GM12878 (cell line): Measurements from ENCODE around the gene ZCCHC2. TPM values are rescaled to one million over a fixed set of nuclear protein-coding genes. Genes with fewer than 3 reads are reported as not detected.

Source experiments
- ATAC-seq: fragments of 200-7000 bp; cut with Tn5 transposase; 3 replicates; pipeline ENCODE4 v1.9.1; 2020; ENCODE audit warnings: mild to moderate bottlenecking, moderate library complexity
- BruUV-seq: library from RNA; stranded (reverse); fragments of 400-500 nt; replicated peaks from 2 replicates; lab custom pipeline; 2021; lab: Mats Ljungman, UMichigan
- CTCF ChIA-PET: fragments of 300-600 bp; sonication (Branson Sonifier 250); formaldehyde crosslinking; extraction: SDS; loops from one replicate; lab custom pipeline; 2021; ENCODE audit warnings: inconsistent platforms; lab: Yijun Ruan, JAX
- POLR2A ChIA-PET: fragments of 350-600 bp; formaldehyde crosslinking; extraction: SDS; loops from one replicate; lab custom pipeline; 2021; ENCODE audit warnings: inconsistent platforms; lab: Charles Lee
- RAD21 ChIA-PET: fragments of 300-600 bp; sonication (Branson Sonifier 250); formaldehyde crosslinking; loops from one replicate; lab custom pipeline; 2023; ENCODE audit warnings: antibody characterized with exemption; ENCODE audit not compliant: unreplicated experiment; lab: Charles Lee
- SMC1A ChIA-PET: fragments of 300-600 bp; sonication (Branson Sonifier 250); formaldehyde crosslinking; loops from one replicate; lab custom pipeline; 2023; ENCODE audit not compliant: unreplicated experiment, uncharacterized antibody; lab: Charles Lee
- DNase-seq: peaks from one replicate; pipeline ENCODE4 v3.0.0-alpha.2; 2011; ENCODE audit warnings: low read depth, low spot score
- FAIRE-seq: peaks from 3 replicates; lab custom pipeline; 2011; peaks lifted over from hg19 to GRCh38; lab: Jason Lieb, UNC
- H2AFZ ChIP-seq: 2 replicates; pipeline ENCODE4 v1.6.0; 2011; ENCODE audit warnings: low read depth, low read length, control low read depth; ENCODE audit not compliant: control insufficient read depth
- H3K27ac ChIP-seq: 2 replicates; pipeline ENCODE4 v1.5.1; 2011; ENCODE audit warnings: control low read depth; ENCODE audit not compliant: control insufficient read depth, insufficient read depth
- H3K27me3 ChIP-seq, 2 experiments: replicated peaks in 1 of 2; 2 replicates each; pipeline versions ENCODE4 v1.6.0 to v1.6.1; 2011; ENCODE audit warnings: low read length in 1 of 2; ENCODE audit not compliant: control insufficient read depth in 2 of 2, insufficient read depth in 2 of 2
- H3K36me3 ChIP-seq, 2 experiments: 2 replicates each; pipeline ENCODE4 v1.5.1; 2011; ENCODE audit warnings: low read length in 1 of 2; ENCODE audit not compliant: control insufficient read depth in 2 of 2, insufficient read depth in 2 of 2
- H3K4me1 ChIP-seq: 2 replicates; pipeline ENCODE4 v1.6.1; 2011; ENCODE audit warnings: mild to moderate bottlenecking, low read length, moderate library complexity, mixed read lengths; ENCODE audit not compliant: control insufficient read depth, insufficient read depth
- H3K4me2 ChIP-seq: 2 replicates; pipeline ENCODE4 v1.6.0; 2011; ENCODE audit warnings: control low read depth; ENCODE audit not compliant: control insufficient read depth, insufficient read depth
- H3K4me3 ChIP-seq: fragments of 200-600 bp; sonication (generic); 2 replicates; pipeline ENCODE4 v1.5.1; 2016
- H3K79me2 ChIP-seq: 2 replicates; pipeline ENCODE4 v1.6.0; 2011; ENCODE audit warnings: low read length; ENCODE audit not compliant: control insufficient read depth, insufficient read depth
- H3K9ac ChIP-seq: 2 replicates; pipeline ENCODE4 v1.8.0; 2011; ENCODE audit warnings: low read length, control low read depth, mixed read lengths; ENCODE audit not compliant: control insufficient read depth, insufficient read depth
- H3K9me3 ChIP-seq: replicated peaks from 3 replicates; pipeline ENCODE4 v1.5.1; 2011; ENCODE audit warnings: mild to moderate bottlenecking, low read length; ENCODE audit not compliant: control insufficient read depth, insufficient read depth
- H4K20me1 ChIP-seq: 2 replicates; pipeline ENCODE4 v1.6.0; 2011; ENCODE audit not compliant: control insufficient read depth, insufficient read depth
- CHD4 ChIP-seq: fragments of 200-600 bp; sonication (generic); IDR thresholded peaks from 2 replicates; pipeline ENCODE4 v1.6.1; 2016; ENCODE audit warnings: mild to moderate bottlenecking
- CTCF ChIP-seq, 3 experiments: IDR thresholded peaks in 2 of 3; conservative IDR thresholded peaks in 1 of 3; 2 replicates each; pipeline ENCODE4 v1.5.1; 2011; ENCODE audit warnings: low read depth in 3 of 3, low read length in 3 of 3, mild to moderate bottlenecking in 3 of 3, control low read depth in 2 of 3, moderate library complexity in 2 of 3, inconsistent platforms in 1 of 3, mixed read lengths in 1 of 3; ENCODE audit not compliant: control insufficient read depth in 2 of 3, insufficient read depth in 1 of 3; ENCODE audit errors: extremely low read depth in 1 of 3
- JUNB ChIP-seq: IDR thresholded peaks from 2 replicates; pipeline ENCODE4 v1.6.1; 2016; ENCODE audit warnings: antibody characterized with exemption, mild to moderate bottlenecking
- MYB ChIP-seq: fragments of 150-350 bp; IDR thresholded peaks from 2 replicates; pipeline ENCODE4 v1.6.1; 2014; ENCODE audit warnings: mild to moderate bottlenecking, low read depth, low read length, borderline replicate concordance
- RELA ChIP-seq: fragments of 450-650 bp; IDR thresholded peaks from 2 replicates; pipeline ENCODE4 v1.8.0; 2014; ENCODE audit warnings: borderline replicate concordance; ENCODE audit not compliant: partially characterized antibody
- SIN3A ChIP-seq: IDR thresholded peaks from 2 replicates; pipeline ENCODE4 v1.6.1; 2012; ENCODE audit warnings: low read depth, low read length, improper control_type of control experiment
- SPI1 ChIP-seq: IDR thresholded peaks from 2 replicates; pipeline ENCODE4 v1.6.1; 2011; ENCODE audit warnings: low read depth, mild to moderate bottlenecking, low read length, moderate library complexity, borderline replicate concordance; ENCODE audit not compliant: insufficient read depth
- SRF ChIP-seq, 2 experiments: IDR thresholded peaks; 2 replicates each; pipeline ENCODE4 v1.6.1; 2011; ENCODE audit warnings: low read depth in 2 of 2, low read length in 2 of 2, mild to moderate bottlenecking in 1 of 2, moderate library complexity in 1 of 2
- TAF1 ChIP-seq: IDR thresholded peaks from 2 replicates; pipeline ENCODE4 v1.6.1; 2011; ENCODE audit warnings: mild to moderate bottlenecking, low read depth, low read length, borderline replicate concordance
- TARDBP ChIP-seq: IDR thresholded peaks from 2 replicates; pipeline ENCODE4 v1.6.1; 2016; ENCODE audit warnings: borderline replicate concordance
- ZBTB40 ChIP-seq: fragments of 450-650 bp; IDR thresholded peaks from 2 replicates; pipeline ENCODE4 v1.6.1; 2016; ENCODE audit warnings: mild to moderate bottlenecking, moderate library complexity, borderline replicate concordance
- WGBS: methylation state at CpG from one replicate; pipeline ENCODE4 v1.1.6; 2016; ENCODE audit warnings: low lambda C conversion rate; ENCODE audit not compliant: insufficient replicate concordance, insufficient coverage; ENCODE audit errors: missing lambda C conversion rate; 5-methylcytosine and 5-hydroxymethylcytosine counted together
- in situ Hi-C: fragments of 300-500 bp; cut with MboI; formaldehyde crosslinking; loops from 9 replicates; pipeline ENCODE4 v1.14.3; 2018; ENCODE audit warnings: mixed read lengths
- intact Hi-C: fragments of 100-400 bp; cut with micrococcal nuclease; formaldehyde crosslinking; loops from one replicate; pipeline ENCODE4 v1.14.2; 2022; ENCODE audit not compliant: unreplicated experiment
- polyA plus RNA-seq, 11 experiments: library from polyadenylated mRNA; depleted of rRNA in 4 of 11; unstranded in 6 of 11; stranded (reverse) in 5 of 11; fragments of >200 nt; fragmentation: Nextera tagmentation in 4 of 11; fragmentation: Illumina TruSeq in 1 of 11; extraction: Ambion mirVana in 4 of 11; extraction: Trizol in 1 of 11; gene quantifications; 1 replicate in 1 of 11; 2 replicates in 10 of 11; pipeline versions ENCODE4 v1.2.1 to v1.2.3, GENCODE V29; 2011 to 2016; ENCODE audit warnings: inconsistent platforms in 2 of 11, missing spikeins in 2 of 11, low read depth in 1 of 11
- total RNA-seq, 4 experiments: library from RNA; depleted of rRNA in 3 of 4; stranded (reverse); fragments of >200 nt in 3 of 4; fragmentation: Illumina TruSeq in 1 of 4; extraction: Trizol in 1 of 4; gene quantifications; 2 replicates each; pipeline versions ENCODE4 v1.2.1 to v1.2.3, GENCODE V29; 2013 to 2021
- TF ChIP-seq, protein P1 (sequence below): IDR thresholded peaks from 2 replicates; pipeline ENCODE4 v1.6.1; 2012; ENCODE audit warnings: low read depth, low read length, improper control_type of control experiment
- TF ChIP-seq, protein P2 (sequence below): fragments of 450-650 bp; IDR thresholded peaks from 2 replicates; pipeline ENCODE4 v1.6.1; 2017; ENCODE audit warnings: antibody characterized with exemption, mild to moderate bottlenecking, moderate library complexity

ZCCHC2 gene
- total and polyA plus RNA-seq, 10 of the 15 experiments (the other 5 are each of a cell fraction or from before 2014, with no cell fraction given) = 1.7 to 17.4 (median 8.6) TPM

GRCh38 chr18:62617793-62618591 lies 95.2 kb downstream of the ZCCHC2 start:
- H2AFZ ChIP-seq = no peak overlapping the region
- H3K9ac ChIP-seq = no peak overlapping the region
- BruUV-seq = no TSS peak
- ChIA-PET RAD21 (no interaction called here), POLR2A (interaction anchor here (0.7 kb wide), 1 partner anchor 29 kb away, joined by 3 read pairs; no protein-coding TSS in a partner anchor), SMC1A (no interaction called here), CTCF (no interaction called here)
- no peak for ATAC-seq
- 28% methylated on average over 8 of the region's 8 CpGs for WGBS
- no peak overlapping the region for H3K4me3 ChIP-seq
- no peaks in the 10 kb centered on the region for H3K36me3 ChIP-seq
- in situ Hi-C loops = no loop called here
- no peaks in the 10 kb centered on the region for H3K9me3 ChIP-seq
- FAIRE-seq = no peak
- no peaks in the 10 kb centered on the region for H3K79me2 ChIP-seq
- H3K27ac ChIP-seq = no peak overlapping the region
- H3K4me1 ChIP-seq = no peaks in the 10 kb centered on the region
- H3K4me2 ChIP-seq = no peak overlapping the region
- H4K20me1 ChIP-seq = no peaks in the 10 kb centered on the region
- intact Hi-C loops = no loop called here
- no peaks in the 10 kb centered on the region for H3K27me3 ChIP-seq
- no peak for DNase-seq
- no peak for TF ChIP-seq TARDBP
- no peak for TF ChIP-seq ZBTB40
- TF ChIP-seq CHD4 = no peak
- no peak for TF ChIP-seq SIN3A
- no peak for TF ChIP-seq CTCF (IDR thresholded peaks at IDR 0.05 in 2 of 3, conservative IDR thresholded peaks at IDR 0.05 in 1 of 3; ENCODE audit: control insufficient read depth in 2 of 3, extremely low read depth in 1 of 3, insufficient read depth in 1 of 3, low read depth in 3 of 3, low read length in 3 of 3)
- no peak for TF ChIP-seq SRF (IDR thresholded peaks at IDR 0.05; ENCODE audit: low read depth in 2 of 2, low read length in 2 of 2)
- TF ChIP-seq RELA = no peak
- no peak for TF ChIP-seq JUNB
- TF ChIP-seq SPI1 = no peak
- no peak for TF ChIP-seq TAF1
- TF ChIP-seq, protein P1, sequence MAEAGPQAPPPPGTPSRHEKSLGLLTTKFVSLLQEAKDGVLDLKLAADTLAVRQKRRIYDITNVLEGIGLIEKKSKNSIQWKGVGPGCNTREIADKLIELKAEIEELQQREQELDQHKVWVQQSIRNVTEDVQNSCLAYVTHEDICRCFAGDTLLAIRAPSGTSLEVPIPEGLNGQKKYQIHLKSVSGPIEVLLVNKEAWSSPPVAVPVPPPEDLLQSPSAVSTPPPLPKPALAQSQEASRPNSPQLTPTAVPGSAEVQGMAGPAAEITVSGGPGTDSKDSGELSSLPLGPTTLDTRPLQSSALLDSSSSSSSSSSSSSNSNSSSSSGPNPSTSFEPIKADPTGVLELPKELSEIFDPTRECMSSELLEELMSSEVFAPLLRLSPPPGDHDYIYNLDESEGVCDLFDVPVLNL = no peak
- TF ChIP-seq, protein P2, sequence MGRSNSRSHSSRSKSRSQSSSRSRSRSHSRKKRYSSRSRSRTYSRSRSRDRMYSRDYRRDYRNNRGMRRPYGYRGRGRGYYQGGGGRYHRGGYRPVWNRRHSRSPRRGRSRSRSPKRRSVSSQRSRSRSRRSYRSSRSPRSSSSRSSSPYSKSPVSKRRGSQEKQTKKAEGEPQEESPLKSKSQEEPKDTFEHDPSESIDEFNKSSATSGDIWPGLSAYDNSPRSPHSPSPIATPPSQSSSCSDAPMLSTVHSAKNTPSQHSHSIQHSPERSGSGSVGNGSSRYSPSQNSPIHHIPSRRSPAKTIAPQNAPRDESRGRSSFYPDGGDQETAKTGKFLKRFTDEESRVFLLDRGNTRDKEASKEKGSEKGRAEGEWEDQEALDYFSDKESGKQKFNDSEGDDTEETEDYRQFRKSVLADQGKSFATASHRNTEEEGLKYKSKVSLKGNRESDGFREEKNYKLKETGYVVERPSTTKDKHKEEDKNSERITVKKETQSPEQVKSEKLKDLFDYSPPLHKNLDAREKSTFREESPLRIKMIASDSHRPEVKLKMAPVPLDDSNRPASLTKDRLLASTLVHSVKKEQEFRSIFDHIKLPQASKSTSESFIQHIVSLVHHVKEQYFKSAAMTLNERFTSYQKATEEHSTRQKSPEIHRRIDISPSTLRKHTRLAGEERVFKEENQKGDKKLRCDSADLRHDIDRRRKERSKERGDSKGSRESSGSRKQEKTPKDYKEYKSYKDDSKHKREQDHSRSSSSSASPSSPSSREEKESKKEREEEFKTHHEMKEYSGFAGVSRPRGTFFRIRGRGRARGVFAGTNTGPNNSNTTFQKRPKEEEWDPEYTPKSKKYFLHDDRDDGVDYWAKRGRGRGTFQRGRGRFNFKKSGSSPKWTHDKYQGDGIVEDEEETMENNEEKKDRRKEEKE = no peak
- TF ChIP-seq MYB = no peak
